HG03439 (cell line): ENCODE results near the gene CBLL1.

Experiments
- ATAC-seq: cut with Tn5 transposase; IDR thresholded peaks from one replicate; pipeline ENCODE4 v1.9.1; 2021; ENCODE audit warnings: mild to moderate bottlenecking, moderate library complexity; ENCODE audit not compliant: unreplicated experiment

Gene CBLL1

GRCh38 chr7:107742678-107743566 lies 1.0 kb upstream of the CBLL1 start:
- peak; percentile 37 for ATAC-seq

GRCh38 chr7:107744345-107744750 lies 406 bp downstream of the CBLL1 start:
- ATAC-seq: peak; percentile 46

GRCh38 chr7:107746006-107746405 lies 2.1 kb downstream of the CBLL1 start:
- ATAC-seq: no peak

- no peak for ATAC-seq
Observed at GRCh38 chr7:107751113-107751512, 7.2 kb downstream of the CBLL1 start.

GRCh38 chr7:107754642-107755041 lies 10.7 kb downstream of the CBLL1 start:
- ATAC-seq: no peak

- ATAC-seq: no peak
Observed at GRCh38 chr7:107758667-107759066, 14.7 kb downstream of the CBLL1 start.

DNA sequence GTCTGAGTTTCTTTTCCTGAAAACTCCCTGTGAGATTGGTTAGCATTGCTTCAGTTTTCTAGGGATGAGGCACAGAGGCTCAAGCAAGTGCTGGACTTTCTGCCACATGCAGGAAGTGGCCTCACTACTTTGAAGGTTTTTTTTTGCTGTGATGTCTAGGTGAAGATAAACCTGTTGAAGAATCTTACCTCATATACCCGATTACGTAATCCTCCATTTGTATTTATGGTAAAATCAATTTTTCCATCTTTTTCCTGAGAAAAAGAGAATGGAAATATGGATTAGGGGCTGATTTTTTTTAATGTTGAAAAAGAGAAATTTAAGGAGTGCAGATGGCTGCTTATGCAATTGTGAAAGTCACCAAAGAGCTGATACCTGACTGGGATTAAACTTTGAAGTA lies 23.4 kb downstream of the CBLL1 start:
- ATAC-seq: no peak

DNA sequence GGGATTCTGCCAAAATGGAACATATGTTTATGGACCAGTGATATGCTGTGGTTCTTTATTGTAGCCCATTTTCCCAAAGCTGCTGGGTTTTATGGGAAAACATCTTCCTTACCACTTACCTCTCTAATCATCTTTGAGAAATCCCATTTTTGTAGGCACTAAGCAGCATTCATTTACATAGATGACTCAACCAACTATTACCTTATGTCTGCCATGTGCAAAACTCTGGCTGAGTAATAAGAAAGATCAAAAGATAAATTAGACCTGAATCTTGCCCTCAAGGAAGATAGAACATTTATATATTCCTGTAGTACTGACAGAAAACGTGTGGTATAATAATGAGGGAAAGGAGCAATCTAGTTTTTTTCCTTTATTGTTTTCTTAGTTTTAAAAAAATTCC lies 24.3 kb downstream of the CBLL1 start:
- no peak for ATAC-seq

- ATAC-seq: no peak
Observed at GRCh38 chr7:107773027-107773426, 29.1 kb downstream of the CBLL1 start.

DNA sequence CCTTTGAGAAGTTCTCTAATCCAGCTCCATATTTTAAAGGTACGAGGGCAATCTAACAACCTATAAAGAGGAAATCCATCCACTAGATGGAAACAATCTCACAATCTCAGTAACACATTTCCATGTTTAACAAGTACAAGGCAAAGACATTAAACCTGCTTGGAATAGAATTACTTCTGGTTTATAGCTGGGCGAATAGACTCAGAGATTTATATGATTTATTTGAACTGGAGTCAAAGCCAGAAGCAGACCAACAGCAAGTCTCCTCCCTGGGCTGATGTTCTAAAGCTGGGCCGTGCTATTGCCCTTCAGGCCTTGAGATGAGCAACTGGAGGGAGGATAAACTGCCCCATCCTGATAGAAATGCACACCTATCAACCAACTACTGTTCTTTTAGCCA lies 33.8 kb downstream of the CBLL1 start:
- ATAC-seq: no peak

GRCh38 chr7:107778283-107778682 lies 34.3 kb downstream of the CBLL1 start:
- ATAC-seq: no peak

- no peak for ATAC-seq
Observed at GRCh38 chr7:107779647-107780099, 35.7 kb downstream of the CBLL1 start.

DNA sequence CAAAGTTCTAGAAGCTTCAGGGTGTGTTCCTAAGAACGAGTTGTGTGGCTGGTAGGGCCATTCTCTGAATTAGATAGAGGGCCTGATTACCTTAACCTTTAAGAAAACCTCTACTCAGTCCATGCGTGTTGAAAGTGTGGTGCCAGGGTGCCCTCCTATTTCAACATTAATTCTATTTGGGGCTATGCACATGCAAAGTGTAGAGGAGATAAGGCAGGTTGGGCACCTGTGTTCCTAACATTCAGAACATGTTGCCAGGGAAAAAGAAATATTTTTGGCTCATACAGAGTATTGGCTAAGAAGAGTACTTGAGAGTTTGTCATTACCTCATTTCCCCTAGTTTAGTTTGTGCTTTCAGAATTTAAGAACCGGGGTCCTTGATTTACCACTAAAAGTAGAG lies 38.4 kb downstream of the CBLL1 start:
- ATAC-seq: no peak

GRCh38 chr7:107783648-107784047 lies 39.7 kb downstream of the CBLL1 start:
- no peak for ATAC-seq

DNA sequence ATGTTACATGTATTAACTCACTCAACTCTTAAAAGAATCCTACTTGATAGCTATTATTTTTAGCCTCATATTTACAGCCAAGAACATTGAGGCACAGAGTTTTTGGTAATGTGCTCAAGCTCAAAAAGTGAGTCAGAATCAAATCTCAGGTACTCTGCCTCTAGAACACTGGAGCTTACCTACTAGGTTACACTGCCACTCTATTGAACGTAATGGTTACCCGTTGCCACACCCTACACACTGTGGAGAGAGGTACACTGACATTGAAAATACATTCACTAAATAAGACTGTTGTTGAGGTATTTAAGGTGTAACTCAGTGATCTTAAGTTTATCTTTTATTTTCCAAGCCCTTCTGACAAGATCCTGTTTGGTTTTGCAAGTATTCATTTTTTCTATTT lies 41.2 kb downstream of the CBLL1 start:
- ATAC-seq: no peak

DNA sequence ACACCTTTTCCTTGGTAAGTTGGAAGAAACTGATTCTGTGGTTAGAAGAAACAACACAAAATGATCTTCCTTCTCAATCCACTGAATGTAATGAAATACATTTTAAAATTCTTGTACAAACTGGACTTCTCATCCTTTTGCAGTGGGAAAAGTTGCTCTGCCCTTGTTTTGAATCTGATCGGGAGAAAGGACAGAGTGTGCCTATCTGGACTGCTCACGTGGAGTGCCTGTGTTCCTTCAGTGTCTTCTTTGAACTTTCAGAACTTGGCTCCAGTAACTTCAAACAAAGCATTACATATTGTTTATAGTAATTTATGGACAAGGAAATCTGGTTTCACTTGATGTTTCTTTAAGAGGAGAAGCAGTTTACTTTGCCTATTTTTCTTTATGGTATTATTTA lies 42.0 kb downstream of the CBLL1 start:
- no peak for ATAC-seq

DNA sequence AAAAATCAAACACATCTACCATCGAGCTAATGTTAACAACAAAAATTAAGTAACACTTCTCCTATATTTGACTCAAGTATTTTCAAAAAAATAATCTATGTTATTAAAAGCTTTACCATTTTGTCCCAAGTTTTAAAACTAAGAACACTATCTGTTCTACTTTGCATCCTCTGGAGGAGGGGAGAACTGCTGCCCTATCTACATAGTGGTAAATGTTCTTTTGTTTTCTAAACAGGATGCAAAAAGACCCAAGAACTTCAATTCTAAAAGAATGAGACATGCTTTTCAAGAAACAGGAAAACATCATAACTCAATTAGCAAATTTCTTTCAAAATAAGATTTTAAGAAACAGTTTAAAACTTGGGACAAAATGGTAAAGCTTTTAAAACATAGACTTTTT lies 44.3 kb downstream of the CBLL1 start:
- no peak for ATAC-seq

GRCh38 chr7:107788662-107789061 lies 44.7 kb downstream of the CBLL1 start:
- ATAC-seq: no peak

DNA sequence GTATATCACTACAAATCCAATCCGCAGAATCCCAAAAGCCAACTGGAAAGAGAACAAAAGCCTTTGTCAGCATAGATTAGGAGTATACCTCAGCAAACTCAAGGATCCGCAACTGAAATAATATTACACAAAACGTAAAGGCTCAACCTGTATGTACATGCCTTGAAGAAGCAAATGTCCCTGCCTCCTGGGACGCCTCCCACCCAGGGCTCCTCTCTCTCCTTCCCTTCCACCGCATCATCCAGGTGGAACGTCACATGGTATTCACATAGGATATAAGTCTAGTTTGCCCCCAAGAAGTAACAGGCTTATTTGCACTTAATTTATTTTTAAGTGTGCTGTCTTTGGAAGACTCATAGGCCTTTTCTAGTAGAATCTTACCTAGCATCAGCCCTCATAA lies 45.7 kb downstream of the CBLL1 start:
- no peak for ATAC-seq

GRCh38 chr7:107792364-107792763 lies 48.4 kb downstream of the CBLL1 start:
- no peak for ATAC-seq

DNA sequence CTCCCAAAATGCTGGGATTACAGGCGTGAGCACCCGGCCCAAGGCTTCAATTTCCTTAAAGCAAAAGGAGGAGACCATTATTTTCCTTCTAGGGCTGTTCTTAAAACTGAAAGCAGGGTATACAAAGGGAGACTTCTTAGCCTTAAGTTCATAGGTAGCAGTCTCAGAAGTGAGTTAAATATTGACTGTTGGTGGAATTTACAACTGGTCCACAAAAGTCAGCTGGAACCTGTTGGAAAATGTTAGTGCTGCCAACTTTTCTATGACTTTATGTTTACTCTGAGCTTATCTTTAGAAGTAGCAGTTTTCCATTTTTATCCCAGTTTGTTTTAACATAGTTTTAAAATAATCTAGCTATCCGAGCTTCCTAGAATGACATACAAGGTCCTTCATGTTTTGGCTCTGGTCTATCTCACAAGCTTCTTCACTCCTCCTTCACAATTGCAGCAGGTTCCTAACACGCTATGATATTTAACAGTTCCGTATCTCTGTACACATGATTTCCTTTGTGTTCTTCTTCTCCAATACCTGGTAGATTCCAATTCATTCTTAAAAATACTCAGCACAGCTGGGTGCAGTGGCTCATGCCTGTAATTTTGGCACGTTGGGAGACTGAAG lies 55.8 kb downstream of the CBLL1 start:
- ATAC-seq: no peak

DNA sequence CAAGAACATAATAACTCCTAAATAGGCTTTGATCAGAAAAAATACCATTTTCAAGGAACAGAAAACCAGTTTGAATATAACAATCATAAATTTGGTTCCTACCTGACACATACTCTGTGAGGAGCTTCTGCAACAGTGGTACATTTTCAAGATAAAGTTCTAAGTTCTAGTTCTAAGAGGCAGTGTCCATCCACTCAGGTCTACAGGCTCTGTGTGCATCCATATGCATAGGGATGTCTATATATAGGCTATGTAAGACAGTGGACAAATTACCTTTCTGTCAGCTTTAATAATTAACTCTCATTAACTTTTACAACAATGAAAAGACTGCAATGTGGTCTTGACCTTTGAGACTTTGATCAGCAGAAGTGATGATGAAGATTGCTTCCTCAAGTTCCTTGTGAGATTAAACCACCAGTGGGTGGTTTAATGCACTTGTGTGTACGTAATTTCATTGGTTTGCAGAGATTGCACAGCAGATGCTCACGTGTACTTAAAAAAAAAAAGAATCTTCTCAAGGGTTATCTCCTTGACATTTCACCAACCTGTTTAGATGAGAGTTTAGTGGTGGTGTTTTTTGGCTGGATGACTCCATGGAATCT lies 59.2 kb downstream of the CBLL1 start, which contains the start of gene SLC26A3:
Gene SLC26A3, minus strand, starts transcription at position 215 of the 602 bp plus-strand sequence. CDS start 8,714 bp downstream, outside the sequence.
- no peak for ATAC-seq
